Dermis blood vessel endothelial cell (primary cell): Measurements from ENCODE around the gene ADORA3. TPM values are rescaled to one million over a fixed set of nuclear protein-coding genes. Genes with fewer than 3 reads are reported as not detected.
"Not testable (repeated sequence)": the region's sequence is repeated elsewhere in the genome, so short reads cannot be mapped to it uniquely, and the experiment has no call there.

Experiments
- DNase-seq: peaks from one replicate; pipeline ENCODE4 v3.0.0; 2010
- total RNA-seq: library from RNA; depleted of rRNA; stranded (reverse); fragments of >200 nt; gene quantifications from 2 replicates; pipeline ENCODE4 v1.2.3, GENCODE V29; 2014

ADORA3 gene
- not detected in 2 replicates for total RNA-seq

- DNase-seq = no peak
Observed at GRCh38 chr1:111503585-111504060, at the start of gene ADORA3, which contains the start of gene TMIGD3. TSS of gene ADORA3 (minus strand) at chr1:111503633. CDS start at chr1:111503354, 279 bp downstream. TSS of gene TMIGD3 (minus strand) at chr1:111503633. CDS start at chr1:111503354, 279 bp downstream.

GRCh38 chr1:111553196-111553595, 49.8 kb upstream of the ADORA3 start:
- no peak for DNase-seq

GRCh38 chr1:111552587-111552986, 49.2 kb upstream of the ADORA3 start:
- DNase-seq = no peak

- no peak for DNase-seq
Observed at GRCh38 chr1:111551623-111552411, 48.4 kb upstream of the ADORA3 start.

DNA sequence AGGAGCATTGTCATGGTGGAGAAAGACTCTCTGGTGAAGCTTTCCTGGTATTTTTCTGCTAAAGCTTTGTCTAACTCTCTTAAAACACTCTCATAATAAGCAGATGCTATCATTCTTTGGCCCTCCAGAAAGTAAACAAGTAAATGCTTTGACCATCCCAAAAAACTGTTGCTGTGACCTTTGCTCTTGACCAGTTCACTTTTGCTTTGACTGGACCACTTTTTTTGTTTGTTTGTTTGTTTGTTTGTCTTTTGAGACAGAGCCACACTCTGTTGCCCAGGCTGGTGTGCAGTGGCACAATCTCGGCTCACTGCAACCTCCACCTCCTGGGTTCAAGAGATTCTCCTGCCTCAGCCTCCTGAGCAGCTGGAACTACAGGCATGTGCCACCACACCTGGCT, 44.4 kb upstream of the ADORA3 start:
- not testable (repeated sequence) for DNase-seq

- no peak for DNase-seq
Observed at GRCh38 chr1:111542187-111542586, 38.8 kb upstream of the ADORA3 start.

DNA sequence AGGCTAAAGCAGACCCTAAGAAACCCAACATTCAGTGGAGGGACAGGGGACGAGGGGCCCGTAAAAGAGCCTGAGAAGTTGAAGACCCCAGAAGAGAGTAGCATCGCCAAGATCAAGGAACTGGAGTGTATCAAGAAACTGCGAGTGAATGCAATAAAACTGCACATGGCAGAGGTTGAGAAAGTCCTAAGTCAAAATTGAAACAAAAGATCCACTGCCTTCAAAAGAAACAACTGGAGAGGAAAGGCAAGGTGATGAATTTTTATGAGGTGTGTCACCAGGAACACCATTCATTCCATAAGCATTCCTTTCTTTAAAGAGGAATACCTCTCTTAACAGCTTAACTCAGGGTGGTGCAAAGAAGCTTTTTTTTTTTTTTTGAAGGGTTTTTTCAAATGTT, 38.3 kb upstream of the ADORA3 start:
- no peak for DNase-seq

DNA sequence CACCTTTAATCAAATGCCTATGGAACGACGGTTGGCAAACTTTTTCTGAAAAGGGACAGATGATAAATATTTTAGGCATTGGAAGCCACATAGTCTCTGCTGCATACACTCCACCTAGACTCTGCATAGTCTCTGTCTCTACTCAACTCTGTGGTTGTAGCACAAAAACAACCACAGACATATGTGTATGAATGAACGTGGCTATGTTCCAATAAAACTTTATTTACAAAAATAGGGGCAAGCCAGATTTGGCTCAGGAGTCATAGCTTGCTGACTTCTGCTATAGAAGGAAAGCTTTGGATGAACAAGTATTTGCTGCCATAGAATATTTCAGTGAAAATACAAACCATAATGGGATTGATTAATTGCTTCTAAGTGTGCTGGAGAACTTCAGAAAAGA, 37.5 kb upstream of the ADORA3 start:
- DNase-seq = no peak

GRCh38 chr1:111538343-111539025, 35.1 kb upstream of the ADORA3 start:
- DNase-seq = no peak

DNA sequence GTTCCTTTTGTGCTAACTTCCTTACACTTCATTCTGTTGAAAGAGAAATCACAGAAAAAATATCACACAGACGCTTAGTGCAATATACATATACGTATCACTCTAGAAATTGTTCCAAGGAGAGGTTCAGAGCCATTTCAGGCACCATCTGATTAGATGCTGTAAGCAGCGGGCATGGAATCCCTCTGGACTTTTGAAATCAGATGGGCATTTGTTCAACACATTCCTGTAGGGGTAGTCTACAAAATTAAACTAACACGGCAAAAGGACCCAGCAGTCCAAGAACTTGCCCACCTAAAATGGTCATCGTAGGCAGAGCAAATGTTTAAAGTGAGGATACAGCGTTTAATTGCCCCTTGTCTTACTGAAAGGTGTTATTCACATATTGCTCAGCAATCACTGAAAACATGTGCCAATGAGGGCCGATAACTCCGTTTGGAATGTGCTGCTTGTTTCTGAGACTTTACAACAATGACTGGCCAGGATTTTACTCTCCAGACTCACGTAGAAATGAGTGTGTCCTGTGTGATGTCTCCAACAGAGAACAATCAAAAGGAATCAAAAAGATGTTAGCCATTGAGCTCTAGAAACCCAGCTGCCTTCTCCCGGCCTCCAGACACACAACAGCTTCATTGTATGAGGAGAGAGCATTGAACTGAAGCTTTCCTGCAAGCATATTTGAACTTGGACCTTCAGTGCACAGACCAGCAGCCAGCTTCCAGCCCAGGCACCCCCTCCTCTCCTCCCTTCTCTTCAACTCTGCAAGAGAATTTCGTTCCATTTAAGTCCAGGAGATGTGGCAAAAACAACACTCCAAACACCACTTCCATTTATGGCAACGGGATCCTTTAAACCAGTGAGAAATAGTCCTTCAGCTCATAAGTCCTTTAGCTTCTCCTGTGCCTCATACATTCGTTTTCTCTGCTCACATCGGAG, 32.1 kb upstream of the ADORA3 start:
- no peak for DNase-seq

GRCh38 chr1:111520053-111520452, 16.6 kb upstream of the ADORA3 start:
- no peak for DNase-seq

DNA sequence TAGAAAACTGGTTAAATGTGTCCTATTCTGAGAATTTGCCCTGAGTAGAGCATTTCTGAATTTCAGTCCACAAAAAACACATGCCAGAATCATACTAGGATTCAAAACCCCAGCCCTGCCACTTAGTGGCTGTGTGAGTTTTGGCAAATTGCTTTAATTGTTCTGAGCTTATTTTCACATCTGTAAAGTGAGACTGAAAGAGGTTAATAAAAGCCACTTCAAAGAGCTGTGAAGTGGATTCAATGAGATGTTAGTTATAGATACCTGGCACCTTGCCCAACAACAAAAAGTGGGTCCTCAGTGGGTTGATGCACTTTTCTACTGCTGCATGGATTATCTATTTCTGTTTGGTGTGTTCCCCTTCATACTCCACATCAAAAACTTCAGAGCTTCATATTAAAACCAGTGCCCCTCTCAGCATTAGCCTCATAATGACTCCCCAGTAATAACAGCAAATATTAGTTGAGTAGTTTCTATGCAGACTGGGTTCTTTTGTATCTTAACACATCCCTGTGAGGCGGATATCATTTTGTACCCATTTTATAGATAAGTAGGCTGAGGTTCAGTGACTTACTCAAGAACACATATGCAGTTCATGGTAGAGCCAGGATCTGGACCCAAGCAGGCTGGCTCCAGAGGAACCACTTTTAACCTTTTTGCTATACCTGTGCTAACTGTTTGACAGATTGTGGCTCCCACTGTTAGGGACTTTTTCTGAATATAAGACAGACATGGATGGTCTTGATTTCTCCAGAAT, 14.2 kb upstream of the ADORA3 start:
- no peak for DNase-seq

- DNase-seq = peak; percentile 92
Observed at GRCh38 chr1:111516005-111516535, 12.6 kb upstream of the ADORA3 start.

GRCh38 chr1:111515291-111516004, 12.0 kb upstream of the ADORA3 start:
- peak; percentile 85 for DNase-seq

- DNase-seq = peak; percentile 84
Observed at GRCh38 chr1:111513410-111514020, 10.1 kb upstream of the ADORA3 start.

DNA sequence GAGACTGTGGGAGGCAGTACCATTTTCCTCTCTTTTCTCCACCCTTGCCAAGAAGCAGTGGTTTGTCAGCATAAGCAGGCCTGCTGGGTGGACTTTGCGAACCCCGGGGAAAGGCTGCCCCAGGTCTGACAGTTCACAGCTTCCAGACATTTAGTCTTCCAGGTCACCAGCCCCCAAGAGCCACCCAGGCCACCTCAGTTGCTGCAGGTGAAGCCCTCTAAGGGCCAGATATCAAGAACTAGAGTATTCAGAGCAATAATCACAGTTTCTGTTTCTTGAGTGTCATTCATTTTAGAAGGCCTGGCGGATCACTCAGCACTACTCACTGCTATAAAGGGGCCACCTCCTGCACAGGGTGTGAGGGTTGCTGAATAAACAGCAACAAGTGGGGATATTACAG, 9.5 kb upstream of the ADORA3 start:
- no peak for DNase-seq

GRCh38 chr1:111512132-111512889, 8.9 kb upstream of the ADORA3 start:
- DNase-seq = no peak

DNA sequence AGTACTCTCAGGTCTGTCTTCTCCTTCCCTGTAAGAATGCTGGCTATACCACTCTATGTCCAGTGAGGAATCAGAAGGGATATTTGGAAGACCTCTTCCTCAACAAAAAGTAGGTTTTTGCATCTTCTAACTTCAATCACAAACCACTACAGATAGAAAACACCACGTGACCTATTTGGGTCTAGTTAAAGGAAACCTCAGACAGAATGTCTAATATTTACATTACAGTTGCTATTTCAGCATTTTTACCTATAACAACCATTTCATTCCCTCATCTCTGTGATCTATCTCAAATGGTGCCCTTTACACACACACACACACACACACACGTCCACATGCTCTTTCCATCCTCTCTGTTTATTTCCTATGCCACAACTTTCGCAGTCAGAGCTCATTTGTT, 7.9 kb upstream of the ADORA3 start:
- DNase-seq = no peak

DNA sequence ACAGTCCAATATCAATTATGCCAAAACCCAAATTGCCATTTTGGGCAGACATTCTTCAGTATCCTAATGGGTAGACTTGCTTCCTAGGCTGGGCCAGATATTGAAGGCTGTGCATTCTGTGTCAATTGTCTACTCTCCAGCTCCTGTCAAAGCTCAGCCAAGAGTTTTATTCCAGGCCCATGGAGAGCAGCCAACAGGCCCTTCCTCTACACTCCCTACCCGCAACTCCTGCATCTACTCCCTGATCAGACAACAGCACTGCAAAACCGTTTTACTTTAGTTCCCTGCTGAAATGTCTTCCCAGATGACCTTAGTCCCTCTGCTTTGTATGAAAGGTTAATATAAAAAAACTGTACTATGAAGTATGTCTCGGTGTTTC, 6.6 kb upstream of the ADORA3 start:
- DNase-seq = peak; percentile 39
